Myocyte (in vitro differentiated cells): ENCODE data around the gene HDAC3. TPM values are rescaled to one million over a fixed set of nuclear protein-coding genes. Genes with fewer than 3 reads are reported as not detected.
A peak's percentile ranks its signal among the peaks of the same experiment; 100 is the strongest.

Experiments used
- DNase-seq: peaks from one replicate; pipeline ENCODE4 v3.0.0-alpha.2; 2012; ENCODE audit warnings: low read depth
- total RNA-seq: library from RNA; depleted of rRNA; stranded (reverse); fragments of >200 nt; gene quantifications from 2 replicates; pipeline ENCODE4 v1.2.3, GENCODE V29; 2014

Gene HDAC3
- total RNA-seq, 1 donor from 2014 or later, result 40.0 TPM

DNA sequence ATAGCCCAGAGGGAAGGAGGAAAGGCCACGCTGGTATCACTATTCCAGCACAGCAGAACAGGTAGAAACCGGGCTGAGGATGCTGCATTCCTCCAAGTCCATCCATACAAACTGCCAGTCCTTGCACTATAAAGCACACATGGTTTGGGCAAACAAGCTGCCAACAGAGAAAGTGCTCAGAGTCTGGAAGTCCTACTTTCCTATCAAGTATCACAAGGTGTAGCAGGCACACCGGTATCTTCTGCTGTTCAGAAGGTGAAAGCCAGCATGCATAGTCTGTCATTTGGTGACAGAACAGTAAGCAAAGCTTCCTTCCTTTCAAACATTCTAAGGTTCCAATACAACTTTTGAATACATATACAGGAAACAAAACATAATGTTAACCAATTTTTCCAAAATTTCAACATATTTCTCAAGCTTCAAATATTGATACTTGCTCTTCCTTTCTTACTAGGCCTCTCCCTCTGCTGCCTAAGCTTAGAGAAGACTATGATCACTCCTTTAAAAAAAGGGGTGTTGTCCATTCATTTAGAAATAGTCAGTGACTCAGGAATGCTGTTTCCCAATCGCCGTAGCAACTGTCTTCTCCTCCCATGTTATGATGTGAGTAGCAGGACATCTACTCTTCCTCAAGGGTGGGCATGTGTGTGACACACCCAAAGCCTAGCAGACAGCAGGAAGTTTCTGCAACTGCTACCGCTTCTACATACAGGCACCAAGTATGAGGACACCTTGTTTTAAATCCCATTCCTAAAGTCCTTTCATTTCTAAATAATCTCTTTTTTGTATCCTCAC lies 32.5 kb downstream of the HDAC3 start:
- DNase-seq, result peak; percentile 90

DNA sequence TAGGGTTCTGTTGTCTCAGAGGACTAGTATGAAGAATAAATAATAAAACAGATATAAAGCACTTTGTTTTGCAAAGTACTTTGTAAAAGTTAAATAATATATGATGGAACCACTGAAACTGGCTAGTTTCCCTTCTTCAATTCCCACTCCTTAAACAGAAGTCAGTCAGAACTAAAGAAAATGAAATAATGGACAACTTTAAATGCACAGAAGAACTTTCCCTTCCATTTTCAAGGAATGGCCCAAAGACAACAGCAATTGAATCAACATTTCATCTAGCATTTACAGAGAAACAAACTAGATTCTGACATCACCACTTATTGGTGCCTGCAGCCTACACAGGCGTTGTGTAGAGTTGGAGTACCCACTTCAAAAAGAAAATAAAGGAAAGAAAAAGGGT lies 34.0 kb downstream of the HDAC3 start:
- DNase-seq, result no peak

DNA sequence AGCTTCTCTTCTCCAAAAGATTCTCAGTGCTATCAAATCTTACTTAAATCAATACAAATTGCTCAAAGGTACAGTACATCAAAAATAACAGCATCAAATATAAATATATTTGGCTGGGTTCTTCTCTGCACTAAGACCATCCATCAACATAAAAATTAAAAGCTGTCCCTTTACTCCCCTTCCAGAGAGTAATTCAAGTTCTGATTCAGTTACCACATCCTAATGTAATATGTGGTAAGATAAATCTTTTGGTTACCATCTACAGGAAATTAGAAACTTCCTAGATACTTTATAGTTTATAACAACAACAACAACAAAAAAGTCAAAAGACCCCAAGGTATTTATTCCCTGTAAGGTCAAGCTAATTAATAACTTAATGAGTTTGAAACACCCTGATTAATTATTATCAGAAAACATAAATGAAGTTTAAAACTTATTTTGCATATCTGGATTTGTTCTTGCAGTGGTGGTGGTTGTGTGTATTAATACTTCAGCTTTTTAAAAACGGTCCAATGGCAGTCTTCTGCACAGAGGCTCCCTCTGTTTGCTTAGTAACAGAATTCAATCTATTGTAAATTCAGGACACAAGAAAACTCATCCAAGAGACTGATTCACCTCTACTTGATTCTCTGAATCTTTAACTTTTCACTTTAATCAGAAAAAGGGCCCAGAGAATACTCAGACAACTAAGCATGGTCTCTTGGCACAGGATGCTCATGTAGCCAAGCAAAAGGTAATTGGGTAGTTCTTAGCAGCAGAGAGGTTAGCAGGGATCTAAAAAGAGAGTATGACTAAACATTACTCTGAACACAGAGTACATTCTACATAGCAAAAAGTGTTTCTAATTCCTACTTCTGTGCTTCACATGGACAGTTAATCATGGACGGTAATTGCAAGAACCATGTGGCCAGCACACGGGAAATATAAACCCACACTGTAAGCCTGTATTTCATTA lies 38.0 kb downstream of the HDAC3 start:
- peak; percentile 59 for DNase-seq

DNA sequence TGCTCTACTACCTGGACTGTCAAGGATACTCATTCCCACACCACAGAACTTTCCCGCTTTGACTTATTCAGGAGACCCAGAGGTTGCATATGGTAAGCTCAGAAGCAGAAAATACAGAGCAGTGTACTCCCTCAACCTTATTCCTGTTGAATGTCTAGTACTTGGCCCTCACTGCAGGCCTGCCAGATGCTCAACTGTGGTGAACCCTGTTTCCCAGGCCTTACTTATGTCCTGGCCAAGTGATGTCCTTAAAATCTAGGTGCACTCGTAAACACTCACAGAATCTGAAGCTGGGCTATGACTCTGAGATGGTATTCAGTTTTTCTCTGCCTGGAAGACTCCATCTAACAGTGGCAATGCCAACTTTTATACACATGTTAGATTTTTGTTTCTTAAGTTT lies 38.8 kb downstream of the HDAC3 start:
- DNase-seq, result no peak

DNA sequence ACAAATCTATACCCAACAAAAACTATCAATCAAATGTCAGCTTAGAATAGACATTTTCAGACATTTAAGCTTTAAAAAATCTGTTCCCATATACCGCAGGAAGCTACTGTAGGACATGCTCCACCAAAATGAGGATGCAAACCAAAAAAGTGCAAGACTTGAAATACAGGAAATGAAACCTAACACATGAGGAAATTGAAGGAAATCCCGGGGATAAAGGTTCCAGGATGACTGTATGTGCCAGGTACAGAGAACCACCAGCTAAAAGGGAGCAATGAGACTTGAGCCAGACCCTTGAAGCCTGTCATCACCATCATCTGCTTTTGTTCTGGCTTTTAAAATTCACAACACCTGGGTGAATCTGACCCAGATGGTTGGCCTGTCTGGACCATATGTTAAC lies 39.3 kb downstream of the HDAC3 start:
- DNase-seq, result no peak

DNA sequence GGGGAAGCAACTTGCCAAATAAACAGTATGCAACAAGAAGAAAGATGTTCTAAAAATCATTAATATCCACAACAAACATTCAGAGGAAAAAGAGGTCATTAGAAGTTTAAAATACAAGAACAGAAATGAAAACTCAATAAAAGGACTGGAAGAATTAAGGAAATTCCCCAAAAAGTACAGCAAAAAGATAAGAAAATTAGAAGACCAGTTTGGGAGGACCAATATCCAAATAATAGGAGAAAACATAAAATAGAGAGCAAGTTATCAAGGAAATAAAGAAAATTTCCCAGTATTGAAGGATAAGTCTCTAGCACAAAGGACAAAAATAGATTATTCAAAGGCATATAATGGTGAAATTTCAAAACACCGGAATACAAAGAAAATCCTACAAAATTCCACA lies 39.8 kb downstream of the HDAC3 start:
- DNase-seq, result no peak

DNA sequence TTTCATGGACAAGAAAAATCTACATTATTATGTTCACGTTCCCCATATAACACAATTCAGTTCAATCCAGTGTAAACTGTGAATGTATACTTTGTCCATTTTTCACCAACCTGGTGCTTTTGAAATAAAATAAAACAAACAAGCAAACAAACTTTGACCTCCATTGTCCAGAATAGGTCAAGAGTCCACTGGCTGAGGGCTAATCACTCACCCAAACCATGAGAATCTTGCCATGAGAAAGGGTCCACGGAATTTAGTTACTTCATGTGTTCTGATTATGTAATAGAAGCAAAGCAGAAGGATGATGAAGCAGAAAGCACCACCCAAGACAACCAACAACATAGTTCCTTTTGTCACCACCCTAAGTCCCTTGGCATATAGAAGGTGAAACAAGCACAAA lies 46.5 kb downstream of the HDAC3 start:
- no peak for DNase-seq

DNA sequence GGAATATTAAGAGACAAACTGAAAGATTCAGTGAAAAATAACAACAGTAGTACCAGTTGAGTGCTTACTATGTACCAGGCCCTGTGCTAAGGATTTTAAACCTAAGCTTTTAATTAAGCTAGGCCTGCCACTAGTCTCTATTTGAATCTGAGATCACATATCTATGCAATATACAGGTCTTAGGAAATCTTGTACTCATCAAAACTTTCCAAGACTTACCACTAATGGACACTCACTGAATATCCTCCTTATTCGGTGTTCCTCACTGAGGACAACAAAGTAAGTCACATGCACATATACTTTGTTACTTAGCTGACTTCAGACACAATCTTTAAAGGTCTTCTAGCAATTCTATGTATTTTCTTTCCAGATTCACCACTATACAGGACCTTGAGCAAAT lies 50.4 kb downstream of the HDAC3 start:
- no peak for DNase-seq

DNA sequence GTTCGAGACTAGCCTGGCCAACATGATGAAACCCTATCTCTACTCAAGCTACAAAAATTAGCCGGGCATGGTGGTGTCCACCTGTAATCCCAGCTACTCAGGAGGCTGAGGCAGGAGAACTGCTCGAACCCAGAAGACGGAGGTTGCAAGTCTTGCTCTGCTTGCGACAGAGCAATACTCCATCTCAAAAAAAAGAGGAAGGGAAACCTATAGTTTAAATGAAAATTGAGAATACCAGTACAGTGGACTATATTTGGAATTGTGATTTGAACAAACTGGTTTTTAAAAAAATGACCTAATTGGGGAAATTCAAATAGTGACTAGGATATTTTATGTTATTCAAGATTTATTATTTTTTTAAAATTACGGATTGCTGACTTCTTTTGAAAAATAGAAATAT lies 51.1 kb downstream of the HDAC3 start:
- DNase-seq, result no peak

DNA sequence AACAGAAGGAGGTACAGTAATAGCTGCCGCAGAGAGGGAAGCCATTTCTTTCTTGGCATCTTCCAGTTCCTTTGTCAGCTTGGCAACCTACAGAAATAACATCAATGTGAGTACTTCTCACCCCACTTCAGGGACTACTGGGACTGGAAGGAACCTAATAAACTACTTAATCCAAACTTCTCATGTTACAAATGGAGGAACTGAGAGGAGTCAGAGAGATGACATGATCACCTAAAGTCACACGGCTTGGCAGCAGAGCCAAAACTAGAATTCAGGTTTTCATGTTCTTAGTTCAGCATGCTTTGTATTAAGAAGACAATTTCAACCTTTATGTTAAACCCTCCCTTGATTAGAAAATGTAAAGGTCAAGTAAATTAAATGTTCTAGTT lies 62.5 kb downstream of the HDAC3 start:
- DNase-seq, result no peak

DNA sequence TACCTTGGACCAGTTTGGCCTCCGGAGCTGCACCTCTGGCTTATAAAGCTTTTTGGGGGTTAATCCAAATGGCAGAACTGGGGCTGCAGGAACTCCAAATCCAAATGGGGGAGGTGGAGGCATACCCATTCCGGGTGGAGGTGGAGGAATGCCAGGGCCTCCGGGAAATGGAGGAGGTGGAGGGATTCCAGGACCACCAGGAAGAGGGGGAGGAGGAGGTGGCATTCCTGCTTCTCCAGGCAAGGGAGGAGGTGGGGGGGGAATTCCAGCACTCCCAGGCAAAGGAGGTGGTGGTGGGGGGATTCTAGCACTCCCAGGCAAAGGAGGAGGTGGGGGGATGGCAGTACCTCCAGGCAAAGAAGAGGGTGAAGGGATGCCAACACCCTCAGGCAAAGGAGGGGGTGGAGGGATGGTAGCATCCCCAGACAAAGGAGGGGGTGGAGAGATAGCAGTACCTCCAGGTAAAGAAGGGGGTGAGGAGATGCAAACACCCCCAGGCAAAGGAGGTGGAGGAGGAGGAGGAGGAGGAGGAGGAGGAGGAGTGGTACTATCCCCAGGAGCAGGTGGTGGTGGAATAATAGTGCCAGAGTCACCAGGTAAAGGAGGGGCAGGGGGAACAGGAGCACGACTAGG lies 63.0 kb downstream of the HDAC3 start:
- DNase-seq, result no peak

Other genes with a start within 250 kb of the HDAC3 start
- 1.1 and 2.2 TPM in 2 replicates for gene PCDHGB4, start 249.2 kb downstream of the HDAC3 start, total RNA-seq
- gene PCDHGA8, start 244.2 kb downstream of the HDAC3 start, total RNA-seq, result 1.6 and 2.2 TPM in 2 replicates
- 0.47 and 1.4 TPM in 2 replicates for gene PCDHGB5, start 238.9 kb downstream of the HDAC3 start, total RNA-seq
- 0.88 and 1.7 TPM in 2 replicates for gene PCDHGA9, start 234.1 kb downstream of the HDAC3 start, total RNA-seq
- 0.78 and 0.96 TPM in 2 replicates for gene PCDHGB6, start 228.8 kb downstream of the HDAC3 start, total RNA-seq
- 32.1 and 35.7 TPM in 2 replicates for gene PCDHGA10, start 223.9 kb downstream of the HDAC3 start, total RNA-seq
- 1.4 and 3.4 TPM in 2 replicates for gene PCDHGB7, start 219.2 kb downstream of the HDAC3 start, total RNA-seq
- gene PCDHGA11, start 215.8 kb downstream of the HDAC3 start, total RNA-seq, result 2.0 and 2.1 TPM in 2 replicates
- 4.3 and 4.6 TPM in 2 replicates for gene PCDHGA12, start 206.3 kb downstream of the HDAC3 start, total RNA-seq
- gene PCDHGC3, start 160.9 kb downstream of the HDAC3 start, total RNA-seq, result 137 and 170 TPM in 2 replicates
- gene PCDHGC4, start 151.8 kb downstream of the HDAC3 start, total RNA-seq, result 2.0 and 3.6 TPM in 2 replicates
- gene PCDHGC5, start 147.8 kb downstream of the HDAC3 start, total RNA-seq, result 2.0 and 2.6 TPM in 2 replicates
- gene DIAPH1, start 17.8 kb downstream of the HDAC3 start, total RNA-seq, result 13.2 and 25.4 TPM in 2 replicates
- gene RELL2, start 148 bp upstream of the HDAC3 start, total RNA-seq, result 2.2 and 3.3 TPM in 2 replicates
- gene FCHSD1, start 14.6 kb upstream of the HDAC3 start, total RNA-seq, result 2.0 and 7.9 TPM in 2 replicates
- 0.16 and 0.47 TPM in 2 replicates for gene ARAP3, start 45.4 kb upstream of the HDAC3 start, total RNA-seq
- gene PCDH1, start 241.6 kb upstream of the HDAC3 start, total RNA-seq, result 0.11 and 0.42 TPM in 2 replicates